ENCODE data around the gene DNAJB13. TPM values are rescaled to one million over a fixed set of nuclear protein-coding genes. Genes with fewer than 3 reads are reported as not detected.

DNAJB13 gene
- total and polyA plus RNA-seq, 2 of the 13 experiments (the other 11 are each of a cell fraction or from before 2014, with no cell fraction given): 2.3 TPM; not detected in 1

DNA sequence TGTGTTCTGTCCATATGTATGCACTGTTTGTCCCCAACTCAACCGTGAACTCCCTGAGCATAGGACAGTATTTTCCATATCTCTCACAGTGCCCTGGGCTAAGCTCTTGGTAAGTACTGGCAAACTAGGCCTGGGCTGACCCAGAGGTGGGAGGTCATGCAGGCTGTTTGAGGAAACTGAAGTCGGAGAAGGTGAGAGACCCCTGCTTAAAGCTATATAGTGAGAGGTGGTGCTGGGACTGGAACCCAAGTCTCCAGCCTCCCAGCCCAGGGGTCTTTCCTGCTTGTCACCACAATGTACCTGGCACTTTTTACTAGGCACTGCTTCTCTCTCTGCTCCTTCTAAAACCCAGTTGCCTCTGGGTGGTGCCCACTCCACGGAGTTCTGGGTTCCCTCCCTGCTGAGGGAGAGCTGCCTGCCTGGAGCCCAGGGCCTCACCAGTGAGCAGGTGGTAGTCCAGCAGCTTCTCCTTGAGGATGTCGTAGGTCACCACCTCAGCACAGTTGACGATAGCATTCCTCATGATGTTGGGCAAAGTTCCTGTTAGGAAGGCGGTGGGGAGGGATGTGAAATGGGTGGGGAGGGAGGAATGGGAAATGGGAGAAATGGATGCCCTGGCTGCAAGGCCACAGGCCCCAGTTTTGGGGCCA lies 53.3 kb downstream of the DNAJB13 start:
- DNase-seq (ENCODE audit: low spot score) (no peak), FAIRE-seq (no peak), ATAC-seq (no peak)
- in situ Hi-C loops (cut with HindIII; ENCODE audit: extremely low pct_ligation_motif_present, low pct_unique_long_range_greater_than_20kb) (no loop called here), intact Hi-C loops (cut with micrococcal nuclease; ENCODE audit: unreplicated experiment) (no loop called here)
- H3K4me2 ChIP-seq (ENCODE audit: low read depth, low read length): no peak overlapping the region
- no peak overlapping the region for H3K27ac ChIP-seq (ENCODE audit: extremely low read length, insufficient read depth, low read length)
- no peak overlapping the region for H2AFZ ChIP-seq (ENCODE audit: low read length)
- H3K4me1 ChIP-seq (ENCODE audit: insufficient read depth, low read length): peaks cover 46% of the 10 kb centered on the region
- no TSS peak for BruUV-seq (replicated peaks)
- no peaks in the 10 kb centered on the region for H3K27me3 ChIP-seq (ENCODE audit: control insufficient read depth in 1 of 2, insufficient read depth in 2 of 2, low read length in 2 of 2)
- TF ChIP-seq, protein P1, sequence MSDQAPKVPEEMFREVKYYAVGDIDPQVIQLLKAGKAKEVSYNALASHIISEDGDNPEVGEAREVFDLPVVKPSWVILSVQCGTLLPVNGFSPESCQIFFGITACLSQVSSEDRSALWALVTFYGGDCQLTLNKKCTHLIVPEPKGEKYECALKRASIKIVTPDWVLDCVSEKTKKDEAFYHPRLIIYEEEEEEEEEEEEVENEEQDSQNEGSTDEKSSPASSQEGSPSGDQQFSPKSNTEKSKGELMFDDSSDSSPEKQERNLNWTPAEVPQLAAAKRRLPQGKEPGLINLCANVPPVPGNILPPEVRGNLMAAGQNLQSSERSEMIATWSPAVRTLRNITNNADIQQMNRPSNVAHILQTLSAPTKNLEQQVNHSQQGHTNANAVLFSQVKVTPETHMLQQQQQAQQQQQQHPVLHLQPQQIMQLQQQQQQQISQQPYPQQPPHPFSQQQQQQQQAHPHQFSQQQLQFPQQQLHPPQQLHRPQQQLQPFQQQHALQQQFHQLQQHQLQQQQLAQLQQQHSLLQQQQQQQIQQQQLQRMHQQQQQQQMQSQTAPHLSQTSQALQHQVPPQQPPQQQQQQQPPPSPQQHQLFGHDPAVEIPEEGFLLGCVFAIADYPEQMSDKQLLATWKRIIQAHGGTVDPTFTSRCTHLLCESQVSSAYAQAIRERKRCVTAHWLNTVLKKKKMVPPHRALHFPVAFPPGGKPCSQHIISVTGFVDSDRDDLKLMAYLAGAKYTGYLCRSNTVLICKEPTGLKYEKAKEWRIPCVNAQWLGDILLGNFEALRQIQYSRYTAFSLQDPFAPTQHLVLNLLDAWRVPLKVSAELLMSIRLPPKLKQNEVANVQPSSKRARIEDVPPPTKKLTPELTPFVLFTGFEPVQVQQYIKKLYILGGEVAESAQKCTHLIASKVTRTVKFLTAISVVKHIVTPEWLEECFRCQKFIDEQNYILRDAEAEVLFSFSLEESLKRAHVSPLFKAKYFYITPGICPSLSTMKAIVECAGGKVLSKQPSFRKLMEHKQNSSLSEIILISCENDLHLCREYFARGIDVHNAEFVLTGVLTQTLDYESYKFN (CRISPR knock-in tag; conservative IDR thresholded peaks at IDR 0.05): no peak
- TF ChIP-seq CREB1 (IDR thresholded peaks at IDR 0.05) (no peak), CREB1 (CRISPR knock-in tag; IDR thresholded peaks at IDR 0.05) (no peak), NAIF1 (CRISPR knock-in tag; IDR thresholded peaks at IDR 0.05; ENCODE audit: borderline replicate concordance) (no peak), MTA1 (CRISPR knock-in tag; IDR thresholded peaks at IDR 0.05; ENCODE audit: borderline replicate concordance) (no peak), FLYWCH1 (CRISPR knock-in tag; IDR thresholded peaks at IDR 0.05) (no peak), ZNF644 (CRISPR knock-in tag; IDR thresholded peaks at IDR 0.05; ENCODE audit: low read depth) (no peak), ZSCAN22 (CRISPR knock-in tag; IDR thresholded peaks at IDR 0.05) (no peak), MAFF (IDR thresholded peaks at IDR 0.05; ENCODE audit: low read depth, low read length) (no peak), ZNF138 (CRISPR knock-in tag; IDR thresholded peaks at IDR 0.05; ENCODE audit: low read depth) (no peak), RAD21 (CRISPR knock-in tag; IDR thresholded peaks at IDR 0.05) (no peak), THAP11 (CRISPR knock-in tag; IDR thresholded peaks at IDR 0.05) (no peak), PLSCR1 (CRISPR knock-in tag; IDR thresholded peaks at IDR 0.05; ENCODE audit: borderline replicate concordance) (no peak), ZNF17 (CRISPR knock-in tag; IDR thresholded peaks at IDR 0.05) (no peak), ZSCAN21 (CRISPR knock-in tag; IDR thresholded peaks at IDR 0.05; ENCODE audit: borderline replicate concordance) (no peak), RCOR2 (CRISPR knock-in tag; IDR thresholded peaks at IDR 0.05) (no peak)
- TF ChIP-seq, protein P2, sequence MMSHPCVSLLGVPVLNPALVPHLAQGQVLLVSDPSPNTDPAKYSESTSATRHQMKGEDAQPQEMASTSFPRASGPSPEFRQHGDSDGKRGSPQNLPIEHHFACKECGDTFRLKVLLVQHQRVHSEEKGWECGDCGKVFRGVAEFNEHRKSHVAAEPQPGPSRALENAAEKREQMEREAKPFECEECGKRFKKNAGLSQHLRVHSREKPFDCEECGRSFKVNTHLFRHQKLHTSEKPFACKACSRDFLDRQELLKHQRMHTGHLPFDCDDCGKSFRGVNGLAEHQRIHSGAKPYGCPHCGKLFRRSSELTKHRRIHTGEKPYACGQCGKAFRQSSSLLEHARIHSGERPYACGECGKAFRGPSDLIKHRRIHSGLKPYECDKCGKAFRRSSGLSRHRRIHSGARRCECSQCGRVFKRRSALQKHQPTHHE (CRISPR knock-in tag; IDR thresholded peaks at IDR 0.05; ENCODE audit: borderline replicate concordance): no peak
- ChIA-PET CTCF (ENCODE audit: low intra/inter-chr PET ratio, low total read pairs) (no interaction called here), POLR2A (no interaction called here)
- H3K4me3 ChIP-seq (replicated peaks in 1 of 3; ENCODE audit: insufficient read depth in 1 of 3, low read depth in 2 of 3, low read length in 3 of 3): no peak overlapping the region
- H3K36me3 ChIP-seq (replicated peaks in 1 of 2; ENCODE audit: control insufficient read depth in 1 of 2, insufficient read depth in 2 of 2, low read length in 2 of 2): no peaks in the 10 kb centered on the region
- WGBS (ENCODE audit: low lambda C conversion rate): 75% methylated on average over 6 of the region's 6 CpGs
- no peaks in the 10 kb centered on the region for H4K20me1 ChIP-seq (ENCODE audit: insufficient read depth, low read length)
- no peak overlapping the region for H3K9ac ChIP-seq (ENCODE audit: insufficient read depth, low read depth, low read length)
- no peaks in the 10 kb centered on the region for H3K79me2 ChIP-seq (ENCODE audit: insufficient read depth, low read length)
- no peaks in the 10 kb centered on the region for H3K9me3 ChIP-seq (ENCODE audit: low read length)

Measured in HepG2 (cell line).